ENCODE data around the gene NAA80. TPM values are rescaled to one million over a fixed set of nuclear protein-coding genes. Genes with fewer than 3 reads are reported as not detected.

The NAA80 gene, protein sequence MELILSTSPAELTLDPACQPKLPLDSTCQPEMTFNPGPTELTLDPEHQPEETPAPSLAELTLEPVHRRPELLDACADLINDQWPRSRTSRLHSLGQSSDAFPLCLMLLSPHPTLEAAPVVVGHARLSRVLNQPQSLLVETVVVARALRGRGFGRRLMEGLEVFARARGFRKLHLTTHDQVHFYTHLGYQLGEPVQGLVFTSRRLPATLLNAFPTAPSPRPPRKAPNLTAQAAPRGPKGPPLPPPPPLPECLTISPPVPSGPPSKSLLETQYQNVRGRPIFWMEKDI
- total RNA-seq, result 13.7 and 16.9 TPM in 2 replicates

DNA sequence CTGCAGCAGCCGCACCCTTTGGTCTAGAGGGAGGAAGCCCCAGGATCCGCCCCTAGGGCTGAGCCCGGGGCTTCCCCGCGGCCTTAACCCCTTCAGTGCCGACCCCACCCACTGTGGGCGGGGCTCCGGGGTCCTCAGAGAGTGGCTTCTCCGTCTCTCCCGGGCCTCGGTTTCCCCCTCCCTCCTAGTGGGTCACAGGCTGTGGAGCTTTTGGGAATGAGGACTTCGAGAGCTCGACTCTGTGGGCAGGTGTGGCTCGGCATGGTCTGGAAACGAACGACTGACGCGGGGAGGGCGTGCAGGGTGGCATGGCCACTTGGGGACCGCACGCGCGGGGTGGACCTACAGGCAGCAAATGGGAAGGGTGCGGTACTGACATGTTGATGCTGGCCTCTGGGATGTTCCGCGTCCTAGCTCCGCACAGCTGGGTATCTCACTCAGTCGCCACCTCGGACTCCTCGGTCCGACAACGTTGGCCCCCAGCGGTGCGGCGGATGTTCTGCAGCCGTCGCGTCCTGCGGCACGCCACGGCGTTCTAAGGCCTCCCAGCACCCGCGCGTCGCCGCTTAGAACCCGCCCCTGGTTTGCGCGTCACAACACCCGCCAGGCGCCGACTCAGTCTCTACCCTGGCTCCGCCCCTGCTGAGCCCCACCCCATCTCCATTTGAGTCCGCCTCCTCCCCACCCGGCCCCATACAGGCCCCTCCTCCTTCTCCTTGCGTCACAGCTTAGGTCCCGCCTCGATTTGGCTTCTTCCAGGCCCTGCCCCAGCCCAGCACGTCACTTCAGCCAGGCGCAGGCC is at the start of gene NAA80, which contains the start of gene HYAL3:
Gene NAA80, minus strand, starts transcription at position 570 of the 802 bp plus-strand sequence. CDS start 1,942 bp downstream, outside the sequence.
Gene HYAL3, minus strand, starts transcription at position 570 of the 802 bp plus-strand sequence. CDS start 3,803 bp downstream, outside the sequence.

DNA sequence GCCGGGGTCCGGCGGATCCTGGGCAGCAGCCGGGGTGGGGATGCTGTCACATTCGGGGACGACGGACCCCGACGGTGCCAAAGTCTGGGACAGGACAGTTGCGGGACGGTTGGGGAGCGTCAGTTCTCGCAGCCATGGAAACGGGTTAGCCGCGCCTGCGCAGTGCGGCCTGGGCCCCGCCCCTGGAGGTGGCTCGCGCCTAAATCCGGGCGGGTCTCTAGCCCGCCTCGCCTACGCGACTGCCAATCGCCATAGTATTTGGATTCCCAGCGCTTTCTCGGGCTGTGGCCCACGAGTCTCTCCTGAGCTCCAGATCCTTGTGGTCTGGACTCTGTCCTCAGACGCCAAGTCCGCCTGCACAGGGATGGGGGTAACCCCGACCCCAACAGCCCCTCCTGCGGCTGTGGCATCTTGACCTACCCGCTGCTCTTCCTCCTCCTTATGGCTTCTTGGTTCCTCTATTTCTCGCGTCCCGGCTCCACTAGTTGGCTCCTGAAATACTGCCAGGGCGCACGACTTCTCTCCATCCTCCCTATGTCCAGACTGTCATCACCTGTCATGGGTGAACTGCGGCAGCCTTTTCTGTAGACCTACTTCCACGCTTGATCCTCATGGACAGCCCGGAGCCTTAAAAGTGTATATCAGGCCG is 46.5 kb upstream of the NAA80 start, which contains the start of gene ZMYND10:
Gene ZMYND10, minus strand, starts transcription at position 147 of the 649 bp plus-strand sequence. CDS start 153 bp downstream, outside the sequence.

DNA sequence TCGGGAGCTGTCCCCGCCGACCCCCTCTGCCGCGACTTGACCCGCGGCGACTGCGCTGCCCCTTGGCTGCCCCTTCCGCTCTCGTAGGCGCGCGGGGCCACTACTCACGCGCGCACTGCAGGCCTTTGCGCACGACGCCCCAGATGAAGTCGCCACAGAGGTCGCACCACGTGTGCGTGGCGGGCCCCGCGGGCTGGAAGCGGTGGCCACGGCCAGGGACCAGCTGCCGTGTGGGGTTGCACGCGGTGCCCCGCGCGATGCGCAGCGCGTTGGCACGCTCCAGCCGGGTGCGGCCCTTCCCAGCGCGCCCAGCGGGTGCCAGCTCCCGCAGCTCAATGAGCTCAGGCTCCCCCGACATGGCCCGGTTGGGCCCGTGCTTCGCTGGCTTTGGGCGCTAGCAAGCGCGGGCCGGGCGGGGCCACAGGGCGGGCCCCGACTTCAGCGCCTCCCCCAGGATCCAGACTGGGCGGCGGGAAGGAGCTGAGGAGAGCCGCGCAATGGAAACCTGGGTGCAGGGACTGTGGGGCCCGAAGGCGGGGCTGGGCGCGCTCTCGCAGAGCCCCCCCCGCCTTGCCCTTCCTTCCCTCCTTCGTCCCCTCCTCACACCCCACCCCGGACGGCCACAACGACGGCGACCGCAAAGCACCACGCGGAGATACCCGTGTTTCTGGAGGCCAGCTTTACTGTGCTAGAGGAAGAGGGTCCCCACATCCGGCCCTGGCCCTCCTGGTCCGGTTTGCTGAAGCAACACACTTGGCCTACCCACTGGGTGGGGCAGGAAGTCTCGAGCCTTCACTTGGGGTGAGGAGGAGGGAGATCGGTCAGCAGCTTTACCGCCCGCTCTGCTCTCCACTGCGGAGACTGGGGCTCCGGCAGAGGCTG is 41.5 kb upstream of the NAA80 start, which contains the start of gene RASSF1:
Gene RASSF1, minus strand, starts transcription at position 389 of the 882 bp plus-strand sequence. Its CDS starts 31 bp downstream, at position 358.

DNA sequence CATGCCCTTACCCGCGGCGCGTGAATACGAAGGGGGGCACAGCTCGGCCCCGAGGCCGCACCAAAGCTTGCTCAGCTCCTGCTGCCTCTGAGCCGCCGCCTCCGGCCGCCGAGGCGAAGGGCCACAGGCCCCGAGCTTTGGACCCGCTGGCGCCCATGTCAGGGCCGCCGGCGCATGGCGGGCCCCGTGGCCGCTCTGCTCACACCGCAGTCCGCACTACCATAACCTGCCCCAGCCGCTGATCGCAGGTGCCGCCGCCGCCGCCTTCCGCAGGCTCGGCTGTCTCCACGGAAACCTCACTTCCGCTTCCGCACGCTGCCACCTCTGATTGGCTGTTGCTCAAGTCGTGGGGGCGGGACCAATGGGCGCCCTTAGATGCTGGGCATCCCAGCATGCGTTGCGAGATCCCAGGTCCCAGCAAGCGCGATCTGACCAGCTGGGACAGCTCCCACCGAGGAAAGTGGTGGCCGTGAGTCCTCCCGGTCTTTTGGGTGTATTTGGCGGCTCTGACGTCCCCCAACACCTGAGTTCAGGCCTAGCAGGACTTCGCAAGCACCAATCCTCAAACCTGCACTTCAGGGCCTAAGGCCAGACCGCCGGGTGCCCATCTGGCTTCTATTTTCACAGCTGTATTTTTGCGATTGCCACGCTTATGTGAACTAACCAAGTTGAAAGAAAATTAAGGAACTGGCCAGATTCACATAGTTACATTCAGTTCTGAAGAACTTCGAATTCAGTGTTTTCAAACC is 28.9 kb upstream of the NAA80 start, which contains the start of gene TUSC2:
Gene TUSC2, minus strand, starts transcription at position 281 of the 749 bp plus-strand sequence. Its CDS starts 124 bp downstream, at position 157.

DNA sequence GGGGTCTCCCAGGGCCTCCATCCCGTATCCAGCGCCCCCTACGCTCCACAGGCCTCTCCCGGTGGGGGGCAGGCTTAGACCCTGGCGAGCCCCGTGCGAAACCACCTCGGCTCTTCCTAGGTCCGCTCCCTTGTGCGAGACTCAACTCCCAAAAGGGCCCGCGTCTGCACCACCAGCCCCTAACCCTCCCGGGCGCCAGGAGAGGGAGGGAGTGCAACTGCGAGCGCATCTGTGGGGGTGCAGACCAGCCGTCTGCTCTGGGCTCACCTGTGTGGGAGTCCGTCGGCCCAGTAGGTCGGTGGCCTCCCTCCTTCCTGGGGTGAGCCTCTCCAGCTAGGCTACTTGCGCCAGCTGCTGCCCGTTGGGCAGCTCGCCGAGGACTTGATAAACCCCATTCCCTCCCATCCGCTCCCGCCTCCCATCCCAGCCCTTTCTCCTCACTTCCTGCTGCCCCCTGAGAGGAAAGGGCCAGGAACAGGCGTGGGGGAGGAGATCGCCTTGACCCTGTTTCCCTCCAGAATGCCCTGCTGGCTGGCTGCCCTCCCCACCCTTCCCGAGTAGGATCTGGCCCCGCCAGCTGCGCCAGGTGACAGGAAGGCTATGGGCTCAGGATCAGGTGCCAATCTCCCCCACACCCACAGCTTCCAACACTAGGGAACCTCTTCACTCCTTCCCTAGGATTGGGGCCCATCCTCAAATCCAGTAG is 23.3 kb upstream of the NAA80 start, which contains the start of gene HYAL2:
Gene HYAL2, minus strand, starts transcription at position 360 of the 706 bp plus-strand sequence. CDS start 2,256 bp downstream, outside the sequence.

DNA sequence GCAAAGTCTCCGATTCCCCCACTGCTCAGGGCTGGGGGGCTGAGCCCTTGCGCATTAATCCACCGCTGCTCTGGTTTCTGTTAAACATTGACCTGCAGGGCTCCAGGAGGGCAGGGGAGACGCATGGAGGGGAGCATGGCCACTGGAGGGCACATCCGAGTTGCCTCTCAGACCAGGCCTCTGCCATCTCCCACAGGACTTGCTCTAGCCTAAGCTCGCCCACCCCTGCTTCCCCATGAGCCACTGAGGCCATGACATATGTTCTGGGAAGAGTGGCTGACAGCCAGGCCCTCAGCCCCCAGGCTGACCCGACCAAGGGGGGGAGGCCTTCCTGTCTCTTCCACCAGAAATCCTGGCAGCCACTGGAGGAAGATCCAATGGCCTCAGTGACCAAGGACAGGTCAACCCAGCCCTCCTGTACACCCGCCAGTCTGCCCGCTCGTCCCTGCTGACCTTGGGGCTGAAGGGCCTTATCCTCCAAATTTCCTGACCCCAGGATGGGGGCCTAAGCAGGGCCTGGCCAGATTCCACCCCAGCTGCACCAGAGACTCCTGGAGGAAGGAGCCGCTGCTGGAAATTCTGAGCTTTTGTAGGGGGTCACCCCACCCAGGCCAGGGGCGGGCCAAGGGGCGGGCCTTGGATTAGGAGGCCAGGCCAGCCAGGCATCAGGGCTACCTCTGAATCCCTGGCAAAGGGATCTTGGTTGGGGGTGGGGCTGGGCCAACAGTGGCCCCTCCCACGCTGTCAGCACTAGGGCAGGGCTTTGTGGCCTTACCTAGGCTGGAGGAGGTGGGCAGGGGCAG is 4.0 kb upstream of the NAA80 start, which contains the start of gene HYAL1:
Gene HYAL1, minus strand, starts transcription at position 562 of the 803 bp plus-strand sequence. CDS start 618 bp downstream, outside the sequence.

DNA sequence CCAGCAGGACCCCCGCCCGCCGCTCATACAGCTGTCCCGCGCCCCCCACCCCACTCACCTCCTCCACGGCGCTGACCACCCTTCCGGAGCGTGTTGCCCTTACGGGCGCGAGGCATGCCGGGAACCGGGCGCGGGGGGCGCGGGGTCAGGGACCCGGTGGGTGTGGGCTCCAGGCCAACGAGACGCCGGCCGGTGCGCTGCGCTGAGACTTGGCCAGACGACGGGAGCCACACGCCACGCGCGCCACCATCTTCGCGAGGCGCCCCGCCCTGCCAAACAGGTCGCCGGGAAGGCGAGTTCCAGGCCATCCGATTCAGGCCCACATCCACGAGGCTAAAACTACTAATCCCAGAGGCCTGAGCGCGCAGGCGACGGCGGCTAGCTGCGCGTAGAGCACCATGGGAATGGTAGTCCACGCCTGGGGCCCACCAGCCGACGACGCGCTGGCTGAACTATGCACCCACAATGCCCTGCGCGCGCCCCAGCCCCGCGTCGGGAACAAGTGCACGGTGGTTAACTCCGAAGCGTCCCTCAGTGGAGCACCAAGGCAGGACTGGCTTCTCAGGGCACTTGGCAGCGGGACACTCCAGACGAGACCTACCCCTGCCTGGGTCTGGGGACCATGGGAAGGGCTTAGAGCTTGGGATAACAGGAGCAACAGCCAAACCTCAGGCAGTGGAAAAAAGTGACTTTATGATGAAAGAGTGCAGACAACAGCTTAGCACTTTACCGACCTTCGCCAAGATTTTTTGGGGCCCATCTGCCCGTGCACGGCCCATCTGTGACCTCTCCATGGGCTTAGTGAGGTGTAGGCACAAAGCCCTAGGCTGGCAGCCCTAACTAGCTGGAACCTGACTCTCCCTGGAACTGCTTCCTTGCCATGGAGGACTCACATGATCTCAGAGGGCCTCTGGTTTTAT is 6.8 kb downstream of the NAA80 start, which contains the start of gene IFRD2:
Gene IFRD2, minus strand, starts transcription at position 271 of the 920 bp plus-strand sequence. Its CDS starts 155 bp downstream, at position 116.

DNA sequence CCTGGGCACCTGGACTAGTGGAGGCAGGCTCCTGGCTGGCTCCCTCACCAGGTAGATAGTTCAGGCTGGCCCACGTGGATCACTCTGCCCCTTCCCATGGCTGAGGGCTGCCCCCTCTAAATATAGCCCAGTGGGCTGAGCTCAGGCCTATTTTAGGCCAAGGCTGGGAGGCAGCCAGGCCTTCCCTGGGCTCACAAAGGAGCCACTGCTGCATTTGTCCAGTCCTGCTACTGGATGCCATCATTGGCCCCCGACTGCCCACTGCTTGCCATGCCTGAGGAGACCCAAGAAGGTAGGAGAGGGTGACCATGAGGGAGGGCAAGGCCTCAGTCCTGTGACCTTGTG is 20.4 kb downstream of the NAA80 start, which contains the start of gene LSMEM2:
Gene LSMEM2, plus strand, starts transcription at position 208 of the 345 bp plus-strand sequence. Its CDS starts 27 bp downstream, at position 235.

DNA sequence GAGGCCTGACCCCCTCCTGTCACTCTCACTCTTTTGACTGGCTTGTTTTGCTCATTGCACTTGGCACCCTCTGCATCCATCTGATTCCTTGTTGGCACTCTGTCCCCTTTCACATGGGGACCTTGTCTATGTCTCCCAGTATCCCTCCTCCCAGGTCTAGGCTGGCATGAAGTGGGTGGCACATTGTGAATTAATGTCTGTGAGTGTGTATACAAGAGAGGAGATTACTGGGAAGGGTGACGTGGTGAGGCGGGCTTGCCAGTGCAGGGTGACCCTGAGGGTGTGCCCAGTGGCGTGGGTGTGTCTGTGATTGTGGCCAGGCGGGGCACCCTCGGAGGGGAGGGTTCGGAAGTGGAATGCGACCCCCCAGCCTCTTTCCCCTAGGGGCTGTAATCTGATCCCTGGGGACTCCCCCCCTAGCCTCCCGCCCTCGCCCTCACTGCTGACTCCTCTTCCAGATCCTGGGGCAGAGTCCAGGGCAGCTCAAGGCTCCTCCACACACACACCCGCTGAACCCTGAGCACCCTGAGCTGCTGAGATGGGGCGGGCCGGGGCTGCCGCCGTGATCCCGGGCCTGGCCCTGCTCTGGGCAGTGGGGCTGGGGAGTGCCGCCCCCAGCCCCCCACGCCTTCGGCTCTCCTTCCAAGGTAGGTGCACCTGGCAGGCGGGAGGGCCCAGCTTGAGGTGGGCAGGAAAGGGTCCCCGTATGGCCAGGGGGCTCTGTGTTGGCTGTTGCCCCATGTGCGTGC is 30.3 kb downstream of the NAA80 start, which contains the start of gene SEMA3B:
Gene SEMA3B, plus strand, starts transcription at position 445 of the 749 bp plus-strand sequence. Its CDS starts 94 bp downstream, at position 539.

Other genes with a start within 250 kb of the NAA80 start
- gene RBM5, start 210.5 kb downstream of the NAA80 start, total RNA-seq, result 166 and 212 TPM in 2 replicates
- gene SEMA3F, start 144.1 kb downstream of the NAA80 start, total RNA-seq, result 10.4 and 13.7 TPM in 2 replicates
- not detected in 2 replicates for gene GNAT1, start 107.8 kb downstream of the NAA80 start, total RNA-seq
- not detected in 2 replicates for gene SLC38A3, start 94.1 kb downstream of the NAA80 start, total RNA-seq
- 188 and 261 TPM in 2 replicates for gene GNAI2, start 63.2 kb downstream of the NAA80 start, total RNA-seq
- gene SEMA3B, start 30.3 kb downstream of the NAA80 start, total RNA-seq, result 11.8 and 14.9 TPM in 2 replicates
- not detected in 2 replicates for gene LSMEM2, start 20.3 kb downstream of the NAA80 start, total RNA-seq
- gene IFRD2, start 7.0 kb downstream of the NAA80 start, total RNA-seq, result 40.0 and 71.8 TPM in 2 replicates
- gene HYAL3, start within 50 bp of the NAA80 start, total RNA-seq, result 5.9 and 12.1 TPM in 2 replicates
- gene HYAL1, start 4.2 kb upstream of the NAA80 start, total RNA-seq, result 2.4 and 4.2 TPM in 2 replicates
- 89.9 and 110 TPM in 2 replicates for gene HYAL2, start 23.3 kb upstream of the NAA80 start, total RNA-seq
- 16.9 and 29.1 TPM in 2 replicates for gene TUSC2, start 28.8 kb upstream of the NAA80 start, total RNA-seq
- gene RASSF1, start 41.4 kb upstream of the NAA80 start, total RNA-seq, result 13.9 and 22.4 TPM in 2 replicates
- 0.33 and 1.6 TPM in 2 replicates for gene ZMYND10, start 46.3 kb upstream of the NAA80 start, total RNA-seq
- 29.1 and 38.5 TPM in 2 replicates for gene NPRL2, start 51.4 kb upstream of the NAA80 start, total RNA-seq
- 31.0 and 32.9 TPM in 2 replicates for gene CYB561D2, start 51.5 kb upstream of the NAA80 start, total RNA-seq
- 66.7 and 76.6 TPM in 2 replicates for gene TMEM115, start 60.1 kb upstream of the NAA80 start, total RNA-seq
- gene CACNA2D2, start 204.2 kb upstream of the NAA80 start, total RNA-seq, result 0.39 TPM in 1 of 2 replicates, not detected in the other

Measured in placental epithelial cell (primary cell).